GM18502 (cell line): ENCODE data around the gene NDUFS7.
"Not testable (repeated sequence)": the region's sequence is repeated elsewhere in the genome, so short reads cannot be mapped to it uniquely, and the experiment has no call there.

Experiments
- ATAC-seq: cut with Tn5 transposase; IDR thresholded peaks from one replicate; pipeline ENCODE4 v1.9.1; 2021; ENCODE audit warnings: mild to moderate bottlenecking; ENCODE audit not compliant: unreplicated experiment, poor library complexity

Gene NDUFS7

GRCh38 chr19:1416014-1416841, 32.5 kb downstream of the NDUFS7 start:
- no peak for ATAC-seq

GRCh38 chr19:1417145-1417544, 33.4 kb downstream of the NDUFS7 start:
- no peak for ATAC-seq

GRCh38 chr19:1417681-1418495, 34.2 kb downstream of the NDUFS7 start:
- ATAC-seq, result no peak

- ATAC-seq, result no peak
Measured at GRCh38 chr19:1418496-1418775, 34.7 kb downstream of the NDUFS7 start.

- ATAC-seq, result no peak
Measured at GRCh38 chr19:1418951-1419738, 35.4 kb downstream of the NDUFS7 start.

- ATAC-seq, result not testable (repeated sequence)
Measured at GRCh38 chr19:1420085-1420484, 36.4 kb downstream of the NDUFS7 start.

- ATAC-seq, result no peak
Measured at GRCh38 chr19:1420590-1420989, 36.9 kb downstream of the NDUFS7 start.

GRCh38 chr19:1421218-1421957, 37.7 kb downstream of the NDUFS7 start:
- no peak for ATAC-seq

- no peak for ATAC-seq
Measured at GRCh38 chr19:1421958-1422305, 38.2 kb downstream of the NDUFS7 start.

GRCh38 chr19:1422360-1422759, 38.7 kb downstream of the NDUFS7 start:
- ATAC-seq, result no peak

- no peak for ATAC-seq
Measured at GRCh38 chr19:1422943-1423342, 39.2 kb downstream of the NDUFS7 start.

GRCh38 chr19:1423436-1424191, 39.9 kb downstream of the NDUFS7 start:
- ATAC-seq, result no peak

GRCh38 chr19:1424192-1424955, 40.7 kb downstream of the NDUFS7 start:
- ATAC-seq, result no peak

- no peak for ATAC-seq
Measured at GRCh38 chr19:1425102-1425837, 41.6 kb downstream of the NDUFS7 start.

GRCh38 chr19:1425902-1426301, 42.2 kb downstream of the NDUFS7 start:
- no peak for ATAC-seq

- ATAC-seq, result no peak
Measured at GRCh38 chr19:1426736-1427135, 43.0 kb downstream of the NDUFS7 start.

GRCh38 chr19:1427221-1427920, 43.7 kb downstream of the NDUFS7 start:
- ATAC-seq, result no peak
